ENCODE data around the gene WTAP. TPM values are rescaled to one million over a fixed set of nuclear protein-coding genes. Genes with fewer than 3 reads are reported as not detected.

The WTAP gene
- polyA plus RNA-seq, 1 experiment, result 38.5 TPM

DNA sequence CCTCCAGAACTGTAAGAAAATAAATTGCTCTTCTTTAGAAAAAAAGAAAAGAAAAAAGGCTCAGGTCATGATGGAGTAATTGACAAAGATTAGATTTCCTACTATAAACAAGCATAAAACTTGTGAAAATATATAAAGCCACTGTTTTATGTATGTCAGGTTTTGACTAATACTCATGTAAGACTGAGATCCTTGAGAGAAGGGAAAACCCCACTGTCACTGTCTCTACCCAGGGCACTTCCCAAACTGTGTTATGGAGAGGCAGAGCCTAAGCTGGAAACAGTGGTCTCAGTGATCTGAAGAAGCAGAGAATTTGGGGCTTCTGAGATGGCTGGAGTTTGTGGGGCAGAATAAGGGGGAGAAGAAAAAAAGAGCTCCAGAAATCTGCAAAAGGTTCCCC lies 42.2 kb downstream of the WTAP start:
- Histone ChIP-seq H3K9me3 (ENCODE audit: control insufficient read depth, insufficient read depth, low read length) (no peaks in the 10 kb centered on the region), H3K27ac (ENCODE audit: low read depth, low read length) (no peak overlapping the region), H3K27me3 (ENCODE audit: control insufficient read depth, insufficient read depth, low read length) (no peaks in the 10 kb centered on the region), H3K4me3 (ENCODE audit: low read depth, low read length) (no peak overlapping the region)
- POLR2A ChIA-PET, result interaction anchor here (0.7 kb wide), 1 partner anchor 20 kb away, joined by 3 read pairs; the partner anchor contains the start of gene TCP1
- CTCF ChIA-PET, result interaction anchor here (0.6 kb wide), 1 partner anchor 10 kb away, joined by 3 read pairs; no protein-coding TSS in a partner anchor
- no peak for DNase-seq (ENCODE audit: low read depth, low spot score)
- TF ChIP-seq, protein P1, sequence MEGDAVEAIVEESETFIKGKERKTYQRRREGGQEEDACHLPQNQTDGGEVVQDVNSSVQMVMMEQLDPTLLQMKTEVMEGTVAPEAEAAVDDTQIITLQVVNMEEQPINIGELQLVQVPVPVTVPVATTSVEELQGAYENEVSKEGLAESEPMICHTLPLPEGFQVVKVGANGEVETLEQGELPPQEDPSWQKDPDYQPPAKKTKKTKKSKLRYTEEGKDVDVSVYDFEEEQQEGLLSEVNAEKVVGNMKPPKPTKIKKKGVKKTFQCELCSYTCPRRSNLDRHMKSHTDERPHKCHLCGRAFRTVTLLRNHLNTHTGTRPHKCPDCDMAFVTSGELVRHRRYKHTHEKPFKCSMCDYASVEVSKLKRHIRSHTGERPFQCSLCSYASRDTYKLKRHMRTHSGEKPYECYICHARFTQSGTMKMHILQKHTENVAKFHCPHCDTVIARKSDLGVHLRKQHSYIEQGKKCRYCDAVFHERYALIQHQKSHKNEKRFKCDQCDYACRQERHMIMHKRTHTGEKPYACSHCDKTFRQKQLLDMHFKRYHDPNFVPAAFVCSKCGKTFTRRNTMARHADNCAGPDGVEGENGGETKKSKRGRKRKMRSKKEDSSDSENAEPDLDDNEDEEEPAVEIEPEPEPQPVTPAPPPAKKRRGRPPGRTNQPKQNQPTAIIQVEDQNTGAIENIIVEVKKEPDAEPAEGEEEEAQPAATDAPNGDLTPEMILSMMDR (IDR thresholded peaks at IDR 0.05; ENCODE audit: low read depth, low read length), result no peak

DNA sequence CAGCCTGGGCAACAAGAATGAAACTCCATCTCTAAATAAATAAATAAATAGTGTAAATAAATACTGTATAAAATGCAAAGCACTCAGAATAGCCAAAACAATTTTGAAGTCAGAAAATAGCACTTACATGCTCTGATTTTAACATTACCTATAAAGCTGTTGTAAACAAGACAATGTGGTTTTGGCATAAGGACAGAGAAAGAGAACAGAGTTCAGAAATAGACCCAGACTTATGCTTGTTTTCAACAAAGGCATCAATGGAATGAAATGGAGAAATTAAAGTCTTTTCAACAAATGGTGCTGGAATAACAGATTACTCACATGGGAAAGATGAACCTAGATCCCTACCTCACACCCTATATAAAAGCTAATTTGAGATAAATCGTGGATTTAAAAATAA lies 44.9 kb downstream of the WTAP start:
- Histone ChIP-seq H3K9me3 (ENCODE audit: control insufficient read depth, insufficient read depth, low read length) (no peaks in the 10 kb centered on the region), H3K27ac (ENCODE audit: low read depth, low read length) (no peak overlapping the region), H3K27me3 (ENCODE audit: control insufficient read depth, insufficient read depth, low read length) (no peaks in the 10 kb centered on the region), H3K4me3 (ENCODE audit: low read depth, low read length) (no peak overlapping the region)
- TF ChIP-seq, protein P1 (IDR thresholded peaks at IDR 0.05; ENCODE audit: low read depth, low read length), result no peak
- POLR2A ChIA-PET, result no interaction called here
- CTCF ChIA-PET, result interaction anchor here (0.7 to 1.3 kb wide), 2 partner anchors 81 to 1923 kb away, joined by 3 to 5 read pairs; no protein-coding TSS in a partner anchor
- DNase-seq (ENCODE audit: low read depth, low spot score), result no peak

DNA sequence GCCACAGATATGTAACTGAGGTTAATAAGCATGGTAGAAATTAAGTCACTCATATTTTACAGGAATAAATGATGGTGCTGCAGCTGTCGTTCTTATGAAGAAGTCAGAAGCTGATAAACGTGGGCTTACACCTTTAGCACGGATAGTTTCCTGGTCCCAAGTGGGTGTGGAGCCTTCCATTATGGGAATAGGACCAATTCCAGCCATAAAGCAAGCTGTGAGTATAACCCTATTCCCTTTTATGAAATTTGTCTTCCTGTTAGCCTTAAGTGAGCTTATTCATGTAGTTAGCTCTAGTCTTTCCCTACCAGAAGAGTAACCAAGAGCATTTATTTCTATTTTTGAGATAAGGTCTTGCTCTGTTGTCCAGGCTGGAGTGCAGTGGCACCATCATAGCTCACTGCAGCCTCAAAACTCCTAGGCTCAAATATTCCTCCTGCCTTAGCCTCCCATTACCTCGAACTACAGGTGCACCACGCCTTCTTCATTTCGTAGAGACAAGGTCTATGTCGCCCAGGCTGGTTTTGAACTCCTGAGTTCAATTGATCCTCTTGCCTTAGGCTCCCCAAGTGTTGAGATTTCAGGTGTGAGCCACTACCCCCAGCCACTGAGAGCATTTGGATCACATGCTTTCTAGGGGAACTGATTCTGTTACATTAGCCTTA lies 50.1 kb downstream of the WTAP start:
- POLR2A ChIA-PET, result no interaction called here
- CTCF ChIA-PET, result interaction anchor here (0.6 to 0.7 kb wide), 2 partner anchors 144 to 190 kb away, joined by 3 to 5 read pairs; no protein-coding TSS in a partner anchor
- TF ChIP-seq, protein P1 (IDR thresholded peaks at IDR 0.05; ENCODE audit: low read depth, low read length), result no peak

DNA sequence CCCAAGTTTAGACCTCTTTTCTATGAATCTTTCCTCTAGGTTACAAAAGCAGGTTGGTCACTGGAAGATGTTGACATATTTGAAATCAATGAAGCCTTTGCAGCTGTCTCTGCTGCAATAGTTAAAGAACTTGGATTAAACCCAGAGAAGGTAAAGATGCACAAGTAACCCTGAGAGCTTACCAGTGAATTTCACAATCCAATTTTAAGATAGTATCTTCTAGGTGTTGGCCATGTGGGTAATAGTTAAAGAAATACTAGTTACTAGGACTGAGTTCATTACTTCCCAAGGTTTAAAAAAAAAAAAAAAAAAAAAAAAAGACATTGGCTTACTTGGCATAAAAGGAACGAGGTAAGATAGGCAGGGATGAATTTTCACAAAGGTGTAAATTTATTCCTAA lies 50.8 kb downstream of the WTAP start:
- ChIA-PET CTCF (interaction anchor here (0.6 to 0.7 kb wide), 2 partner anchors 144 to 742 kb away, joined by 3 to 5 read pairs; no protein-coding TSS in a partner anchor), POLR2A (no interaction called here)
- no peak overlapping the region for H3K27ac ChIP-seq (ENCODE audit: low read depth, low read length)
- no peaks in the 10 kb centered on the region for H3K9me3 ChIP-seq (ENCODE audit: control insufficient read depth, insufficient read depth, low read length)
- DNase-seq (ENCODE audit: low read depth, low spot score), result no peak
- TF ChIP-seq, protein P1 (IDR thresholded peaks at IDR 0.05; ENCODE audit: low read depth, low read length), result no peak
- no peaks in the 10 kb centered on the region for H3K27me3 ChIP-seq (ENCODE audit: control insufficient read depth, insufficient read depth, low read length)
- H3K4me3 ChIP-seq (ENCODE audit: low read depth, low read length), result no peak overlapping the region

More for the DNA sequence above, 50.1 kb downstream of the WTAP start:
- Histone ChIP-seq H3K4me3 (ENCODE audit: low read depth, low read length) (no peak overlapping the region), H3K27ac (ENCODE audit: low read depth, low read length) (no peak overlapping the region), H3K9me3 (ENCODE audit: control insufficient read depth, insufficient read depth, low read length) (no peaks in the 10 kb centered on the region), H3K27me3 (ENCODE audit: control insufficient read depth, insufficient read depth, low read length) (no peaks in the 10 kb centered on the region)
- DNase-seq (ENCODE audit: low read depth, low spot score), result no peak

DNA sequence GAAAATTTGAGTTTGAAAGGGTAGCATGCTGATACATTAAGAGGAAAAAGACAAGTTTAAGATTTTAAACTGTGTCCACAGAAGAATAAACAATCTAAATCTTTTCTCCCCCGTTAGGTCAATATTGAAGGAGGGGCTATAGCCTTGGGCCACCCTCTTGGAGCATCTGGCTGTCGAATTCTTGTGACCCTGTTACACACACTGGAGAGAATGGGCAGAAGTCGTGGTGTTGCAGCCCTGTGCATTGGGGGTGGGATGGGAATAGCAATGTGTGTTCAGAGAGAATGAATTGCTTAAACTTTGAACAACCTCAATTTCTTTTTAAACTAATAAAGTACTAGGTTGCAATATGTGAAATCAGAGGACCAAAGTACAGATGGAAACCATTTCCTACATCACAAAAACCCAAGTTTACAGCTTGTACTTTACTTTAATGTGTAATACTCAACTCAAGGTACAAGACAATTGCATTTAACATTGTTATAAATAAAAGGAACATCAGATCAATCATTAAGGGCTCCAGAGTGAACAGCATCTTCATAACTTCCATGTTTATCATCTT lies 51.3 kb downstream of the WTAP start:
- Histone ChIP-seq H3K27me3 (ENCODE audit: control insufficient read depth, insufficient read depth, low read length) (no peaks in the 10 kb centered on the region), H3K27ac (ENCODE audit: low read depth, low read length) (no peak overlapping the region), H3K4me3 (ENCODE audit: low read depth, low read length) (no peak overlapping the region), H3K9me3 (ENCODE audit: control insufficient read depth, insufficient read depth, low read length) (no peaks in the 10 kb centered on the region)
- ChIA-PET CTCF (interaction anchor here (0.6 to 1.0 kb wide), 2 partner anchors 88 to 741 kb away, joined by 3 read pairs; no protein-coding TSS in a partner anchor), POLR2A (no interaction called here)
- DNase-seq (ENCODE audit: low read depth, low spot score), result no peak
- TF ChIP-seq, protein P1 (IDR thresholded peaks at IDR 0.05; ENCODE audit: low read depth, low read length), result no peak

Data from AG04450 (cell line).